GM21619 (cell line): Measurements from ENCODE around the gene ZNF628.
"Not testable (repeated sequence)": the region's sequence is repeated elsewhere in the genome, so short reads cannot be mapped to it uniquely, and the experiment has no call there.

ENCODE experiments used
- ATAC-seq: cut with Tn5 transposase; IDR thresholded peaks from one replicate; pipeline ENCODE4 v1.9.1; 2021; ENCODE audit not compliant: unreplicated experiment

ZNF628 gene

DNA sequence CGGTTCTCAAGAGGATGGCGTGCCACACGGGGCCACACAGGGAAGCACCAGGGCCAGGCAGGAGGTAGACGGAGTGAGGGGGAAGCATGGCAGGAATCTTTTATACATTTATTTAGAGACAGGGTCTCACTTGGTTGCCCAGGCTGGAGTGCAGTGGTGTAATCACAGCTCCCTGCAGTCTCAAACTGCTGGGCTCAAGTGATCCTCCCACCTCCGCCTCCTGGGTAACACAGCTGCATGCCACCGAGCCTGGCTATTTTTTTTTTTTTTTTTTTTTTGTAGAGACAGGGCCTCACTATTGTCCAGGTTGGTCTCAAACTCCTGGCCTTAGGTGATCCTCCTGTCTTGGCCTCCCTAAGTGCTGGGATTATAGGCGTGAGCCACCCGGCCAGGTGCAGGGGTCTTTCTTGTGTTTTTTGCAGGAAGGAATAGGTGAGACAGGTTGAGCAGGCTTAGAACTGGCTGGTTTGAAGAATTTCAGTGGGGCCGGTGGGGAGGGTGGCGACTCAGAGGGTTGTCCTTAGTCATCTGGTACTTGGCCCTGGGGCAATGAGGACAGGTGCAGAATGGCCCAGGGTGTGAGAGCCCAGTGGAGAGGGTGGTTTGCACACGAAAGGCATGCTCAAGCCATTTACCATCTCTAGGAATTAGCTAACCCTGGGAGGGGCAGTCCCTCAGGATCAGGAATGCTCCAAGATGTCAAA is 19.4 kb downstream of the ZNF628 start:
- no peak for ATAC-seq

DNA sequence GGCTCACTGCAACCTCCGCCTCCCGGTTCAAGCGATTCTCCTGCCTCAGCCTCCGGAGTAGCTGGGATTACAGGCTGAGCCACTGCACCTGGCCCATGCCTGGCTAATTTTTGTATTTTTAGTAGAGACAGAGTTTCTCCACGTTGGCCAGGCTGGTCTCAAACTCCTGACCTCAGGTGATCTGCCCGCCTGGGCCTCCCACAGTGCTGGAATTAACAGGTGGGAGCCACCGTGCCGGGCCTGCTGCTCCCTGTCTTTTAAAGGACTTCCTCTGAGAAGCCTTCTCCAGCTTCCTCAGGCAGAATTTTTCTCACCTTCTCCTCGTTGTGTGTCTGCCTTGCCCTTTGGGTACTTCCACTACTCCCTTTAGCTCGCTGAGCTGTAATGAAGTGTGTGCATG is 20.4 kb downstream of the ZNF628 start:
- ATAC-seq = not testable (repeated sequence)

DNA sequence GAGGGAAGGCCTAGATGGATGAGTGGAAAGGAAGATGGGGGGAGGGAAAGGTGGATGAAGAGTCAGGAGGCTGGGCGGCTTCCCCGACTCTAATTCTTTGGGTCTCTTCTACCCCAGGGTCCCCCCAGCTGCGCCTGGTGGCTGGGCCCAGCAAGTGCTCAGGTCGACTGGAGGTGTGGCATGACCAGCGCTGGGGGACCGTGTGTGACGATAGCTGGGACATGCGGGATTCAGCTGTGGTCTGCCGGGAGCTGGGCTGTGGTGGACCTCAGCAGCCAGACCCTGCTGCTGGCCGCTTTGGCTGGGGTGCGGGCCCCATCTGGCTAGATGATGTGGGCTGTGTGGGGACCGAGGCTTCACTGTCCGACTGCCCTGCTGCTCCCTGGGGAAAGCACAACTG is 21.3 kb downstream of the ZNF628 start:
- no peak for ATAC-seq

DNA sequence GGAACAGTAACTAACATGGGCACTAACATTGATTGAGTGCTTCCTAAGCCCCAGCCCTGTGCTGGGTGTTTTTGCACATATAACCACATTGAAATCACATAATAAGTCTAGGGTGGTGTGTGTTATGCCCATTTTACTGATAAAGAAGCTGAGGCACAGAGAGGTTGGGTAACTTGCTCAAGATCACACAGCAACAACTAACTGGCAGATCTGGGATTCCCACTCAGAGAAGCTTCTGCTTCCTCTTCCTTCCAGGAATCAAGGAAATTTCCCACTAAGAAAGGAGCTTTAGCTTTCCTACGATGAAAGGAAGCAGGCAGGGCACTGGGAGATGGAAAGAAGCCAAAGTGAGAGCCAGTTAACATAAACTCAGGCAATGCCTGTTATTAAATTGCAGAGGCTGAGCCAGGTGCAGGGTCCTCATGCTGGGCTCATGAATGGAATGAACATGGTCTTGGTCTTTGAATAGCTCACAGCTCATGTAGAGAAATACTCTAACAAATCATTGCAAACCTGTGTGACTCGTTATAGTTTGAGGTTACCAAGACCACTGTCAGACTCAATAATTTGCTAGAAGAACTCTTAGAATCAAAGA is 21.9 kb downstream of the ZNF628 start:
- ATAC-seq = no peak

DNA sequence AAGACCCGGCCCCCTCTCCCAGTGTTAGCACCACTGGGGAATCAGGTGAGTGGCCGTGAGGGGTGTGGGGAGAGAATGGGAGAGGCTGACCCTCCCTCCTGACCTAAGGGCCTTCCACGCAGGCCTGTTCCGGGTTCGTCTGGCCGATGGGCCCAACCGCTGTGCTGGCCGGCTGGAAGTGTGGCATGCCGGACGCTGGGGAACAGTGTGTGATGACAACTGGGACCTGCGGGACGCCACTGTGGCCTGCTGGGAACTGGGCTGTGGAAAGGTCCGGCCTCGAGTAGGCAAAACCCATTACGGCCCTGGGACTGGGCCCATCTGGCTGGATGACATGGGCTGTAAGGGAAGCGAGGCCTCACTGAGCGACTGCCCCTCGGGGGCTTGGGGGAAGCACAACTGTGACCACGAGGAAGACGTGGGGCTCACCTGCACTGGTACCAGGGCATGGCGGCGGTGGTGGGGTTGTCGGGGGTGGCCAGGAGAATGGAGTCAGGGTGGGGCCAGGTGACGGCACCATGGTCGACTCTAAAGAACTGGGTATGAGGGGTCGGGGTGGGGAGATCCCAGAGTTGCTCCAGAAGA is 24.0 kb downstream of the ZNF628 start:
- ATAC-seq = no peak

DNA sequence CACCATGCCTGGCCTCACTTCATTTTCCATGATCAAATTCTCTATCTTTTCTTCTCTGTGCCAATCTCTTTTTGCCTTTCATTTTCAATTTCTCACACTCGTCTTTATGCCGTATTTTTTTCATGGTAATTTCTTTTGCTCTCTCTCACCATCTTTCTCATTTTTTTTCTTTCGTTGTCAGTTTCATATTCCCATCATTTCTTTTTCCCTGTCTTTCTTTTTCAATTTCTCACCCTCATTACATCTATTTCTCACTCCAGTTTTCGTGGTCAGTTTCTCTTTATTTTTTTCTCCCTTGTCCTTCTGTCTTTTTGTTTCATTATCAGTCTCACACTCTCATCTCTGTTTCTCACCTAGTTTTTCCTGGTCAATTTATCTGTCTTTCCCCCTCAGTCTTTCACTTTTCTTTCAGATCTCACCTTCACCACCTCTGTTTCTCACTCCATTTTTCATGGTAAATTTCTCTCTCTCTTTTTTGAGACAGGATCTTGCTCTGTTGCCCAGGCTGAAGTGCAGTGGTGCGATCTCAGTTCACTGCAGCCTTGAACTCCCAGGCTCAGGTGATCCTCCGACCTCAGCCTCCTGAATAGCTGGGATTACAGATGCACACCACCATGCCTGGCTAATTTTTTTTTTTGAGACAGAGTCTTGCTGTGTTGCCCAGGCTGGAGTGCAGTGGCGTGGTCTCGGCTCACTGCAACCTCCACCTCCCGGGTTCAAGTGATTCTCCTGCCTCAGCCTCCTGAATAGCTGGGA is 26.0 kb downstream of the ZNF628 start:
- ATAC-seq = no peak

DNA sequence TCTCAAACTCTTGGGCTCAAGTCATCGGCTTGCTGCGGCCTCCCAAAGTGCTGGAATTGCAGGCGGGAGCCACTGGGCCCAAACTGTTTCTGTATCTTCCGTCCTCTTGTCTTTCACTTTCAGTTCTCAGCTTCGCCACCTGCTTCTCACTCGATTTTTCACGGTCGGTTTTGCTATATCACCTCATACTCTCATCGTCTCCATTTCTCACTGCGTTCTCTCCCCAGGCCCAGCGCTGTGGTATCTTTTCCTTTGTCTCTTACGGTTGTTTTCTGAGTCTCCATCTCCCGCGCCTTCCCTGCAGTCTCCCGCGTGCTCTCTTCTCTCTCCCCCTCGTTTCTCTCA is 26.7 kb downstream of the ZNF628 start:
- no peak for ATAC-seq

DNA sequence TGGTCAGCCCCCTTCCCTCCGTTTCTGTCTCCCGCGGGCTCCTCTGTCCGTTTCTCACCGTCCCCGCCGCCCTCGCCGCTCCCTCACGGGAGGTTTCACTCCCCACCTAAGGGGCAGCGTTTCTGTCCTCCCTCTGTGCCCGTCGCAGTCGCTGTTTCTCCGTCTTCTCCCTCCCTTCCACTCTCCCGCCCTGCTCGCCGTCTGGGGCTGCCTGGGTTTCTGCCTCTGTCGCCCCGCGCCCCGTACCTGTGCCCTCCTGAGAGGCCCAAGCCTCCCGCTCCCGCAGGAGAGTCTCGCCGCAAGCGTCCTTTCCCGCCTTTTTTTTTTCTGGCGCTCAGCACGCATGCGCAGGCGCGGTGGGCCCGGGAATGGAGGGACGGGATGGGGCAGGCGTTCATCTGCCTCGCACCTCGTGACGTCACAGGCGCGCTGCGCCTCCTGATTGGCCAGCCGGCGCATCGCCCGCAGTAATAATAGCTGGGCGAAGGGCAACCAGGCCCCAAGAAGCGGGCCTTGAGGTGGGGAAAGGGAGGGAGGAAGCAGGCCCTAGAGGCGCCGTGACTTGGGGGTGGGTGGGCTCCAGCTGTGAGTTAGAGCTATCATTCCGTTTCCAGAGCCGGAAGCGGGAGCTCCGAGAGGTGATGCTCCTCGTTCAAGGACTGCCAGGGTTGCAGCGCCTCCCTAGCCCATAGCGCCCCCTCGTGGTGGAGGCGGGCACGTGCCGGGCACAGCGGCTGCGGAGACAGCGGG is 27.3 kb downstream of the ZNF628 start:
- peak; percentile 86 for ATAC-seq

DNA sequence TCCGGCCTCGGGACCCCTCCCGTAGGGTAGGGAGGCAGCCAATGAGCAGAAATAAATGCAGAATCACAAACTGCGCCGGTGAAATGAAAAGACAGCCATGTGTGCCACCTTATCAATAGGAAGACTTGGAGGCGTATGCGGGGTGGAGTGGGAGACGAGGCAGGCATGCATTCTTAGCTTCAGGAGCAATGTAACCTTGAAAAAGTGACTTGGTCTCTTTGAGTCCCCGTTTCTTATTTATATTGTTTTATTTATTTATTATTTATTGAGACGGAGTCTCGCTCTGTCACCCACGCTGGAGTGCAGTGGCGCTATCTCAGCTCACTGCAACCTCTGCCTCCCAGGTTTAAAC is 27.8 kb downstream of the ZNF628 start:
- ATAC-seq = no peak

DNA sequence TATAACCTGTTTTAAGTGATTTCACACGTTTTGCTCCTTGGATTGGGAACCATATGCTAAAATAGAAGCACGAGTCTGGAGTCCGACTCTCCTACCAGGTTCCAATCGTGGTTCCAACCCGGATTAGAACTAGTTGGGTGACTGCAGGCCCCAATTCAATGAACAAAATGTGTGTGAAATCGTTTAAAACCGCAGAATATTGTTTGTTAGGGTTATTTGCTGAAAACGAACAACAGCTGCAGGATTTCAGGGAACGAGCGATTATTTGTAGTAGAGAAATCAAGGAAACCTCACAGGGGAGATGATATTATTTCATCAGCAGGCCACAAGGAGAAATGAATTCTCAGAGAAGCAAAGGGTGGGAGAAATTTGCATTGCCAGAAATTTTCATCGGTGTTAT is 28.6 kb downstream of the ZNF628 start:
- ATAC-seq = no peak

DNA sequence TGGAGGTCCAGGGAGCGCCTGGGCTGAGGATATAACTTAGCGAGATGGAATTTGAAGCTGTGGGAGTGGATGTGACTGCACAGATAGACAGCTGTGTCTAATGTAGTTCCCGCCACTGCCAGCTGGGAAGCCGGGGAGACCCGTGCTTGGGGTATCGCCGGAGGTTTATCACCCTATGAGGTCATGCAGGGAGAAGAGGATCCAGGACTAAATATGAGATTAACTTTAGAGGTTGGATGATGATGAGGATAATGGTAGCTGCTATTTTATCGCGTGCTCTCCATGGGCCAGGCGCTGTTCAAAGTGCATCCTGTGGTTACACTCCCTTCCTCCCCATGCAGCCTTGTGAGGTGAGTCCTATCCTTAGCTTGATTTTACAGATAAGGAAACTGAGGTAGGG is 31.7 kb downstream of the ZNF628 start:
- ATAC-seq = no peak

DNA sequence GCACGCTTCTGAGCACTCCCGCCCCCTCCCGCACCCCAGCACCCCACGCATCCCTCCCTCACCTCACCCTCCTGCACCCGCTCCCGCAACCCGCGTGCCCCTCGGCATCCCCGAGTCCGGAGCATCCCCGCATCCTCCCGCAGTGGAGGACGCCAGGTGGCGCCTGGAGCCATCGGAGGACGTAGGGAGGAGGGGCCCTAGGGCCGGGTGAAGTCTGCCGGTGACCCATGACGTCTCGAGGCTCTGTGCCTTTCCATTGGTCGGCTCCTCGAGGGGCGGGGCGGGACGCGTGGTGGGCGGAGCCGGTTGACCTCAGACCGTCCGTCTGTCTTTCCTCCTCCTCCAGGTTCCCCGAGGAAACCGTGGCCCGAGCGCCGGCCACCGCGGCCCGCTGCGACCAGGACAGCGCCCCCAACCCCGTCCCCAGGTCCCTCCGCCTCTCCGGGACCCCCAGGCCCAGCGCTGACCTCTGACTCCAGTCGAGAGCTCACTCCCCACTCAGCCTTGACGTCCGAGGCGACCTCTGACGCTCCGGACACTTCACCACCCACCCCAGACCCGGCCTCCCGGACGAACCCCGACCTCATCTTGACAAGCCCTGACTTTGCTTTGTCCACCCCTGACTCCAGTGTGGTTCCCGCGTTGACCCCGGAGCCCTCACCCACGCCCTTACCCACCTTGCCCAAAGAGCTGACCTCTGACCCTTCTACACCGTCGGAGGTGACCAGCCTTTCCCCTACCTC is 40.6 kb downstream of the ZNF628 start:
- ATAC-seq = peak; percentile 95

DNA sequence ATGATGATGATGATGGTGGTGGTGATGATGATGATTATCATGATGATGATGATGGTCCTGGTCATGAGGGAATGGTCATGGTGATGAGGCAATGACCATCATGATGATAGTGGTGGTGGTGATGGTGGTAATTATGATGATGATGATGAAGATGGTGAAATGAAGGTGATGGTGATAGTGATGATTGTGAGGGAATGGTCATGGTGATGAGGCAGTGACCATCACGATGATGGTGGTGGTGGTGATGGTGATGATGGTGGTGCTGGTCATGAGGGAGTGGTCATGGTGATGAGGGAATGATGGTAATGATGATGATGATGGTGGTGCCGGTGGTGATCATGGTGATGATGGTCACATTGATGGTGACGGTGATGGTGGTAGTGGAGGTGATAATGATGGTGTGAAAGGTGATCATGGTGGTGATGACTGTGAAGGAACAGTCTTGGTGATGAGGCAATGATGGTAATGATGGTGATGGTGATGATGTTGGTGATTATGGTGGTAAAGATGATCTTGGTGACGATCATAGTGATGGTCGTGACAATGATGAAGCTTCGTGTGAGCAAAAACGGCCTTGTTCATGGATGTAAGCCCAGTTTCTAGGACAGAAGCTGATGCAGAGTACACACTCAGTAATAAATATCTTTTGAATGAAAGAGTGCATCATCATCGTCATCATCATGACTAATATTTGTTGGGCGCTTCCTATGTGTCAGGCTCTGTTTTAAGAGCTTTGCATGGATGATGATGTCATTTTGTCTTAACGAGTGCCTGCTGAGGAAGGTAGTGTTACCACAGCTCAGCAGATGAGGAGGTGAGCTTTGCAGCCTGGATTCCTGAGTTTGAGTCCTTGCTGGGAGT is 43.3 kb downstream of the ZNF628 start:
- ATAC-seq = no peak

DNA sequence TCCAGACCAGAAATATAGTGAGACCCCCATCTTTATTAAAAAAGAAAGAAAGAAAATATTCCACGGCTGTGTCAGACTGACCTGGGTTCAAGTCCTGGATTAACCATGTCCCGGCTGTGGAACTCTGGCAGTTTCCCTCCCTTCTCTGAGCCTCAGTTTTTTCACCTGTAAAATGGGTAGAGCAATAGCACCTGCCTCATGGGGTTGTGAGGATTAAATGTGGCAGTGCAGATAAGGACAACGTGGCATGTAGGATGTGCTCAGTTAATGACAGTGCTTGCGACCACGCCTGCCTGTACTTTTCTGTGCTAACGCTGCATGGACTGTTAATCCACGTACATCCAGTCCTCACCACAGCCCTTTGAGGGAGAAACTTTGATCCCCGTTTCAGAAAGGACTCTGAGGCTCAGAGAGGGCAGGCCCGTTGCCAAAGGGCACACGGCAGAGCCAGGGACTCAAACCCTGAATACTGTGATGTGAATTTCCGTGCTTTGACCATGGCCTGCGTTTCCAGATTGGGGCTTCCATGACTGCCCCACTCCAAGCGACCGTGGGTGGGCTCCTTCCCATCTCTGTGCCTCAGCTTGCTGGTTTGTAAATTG is 44.4 kb downstream of the ZNF628 start:
- no peak for ATAC-seq

DNA sequence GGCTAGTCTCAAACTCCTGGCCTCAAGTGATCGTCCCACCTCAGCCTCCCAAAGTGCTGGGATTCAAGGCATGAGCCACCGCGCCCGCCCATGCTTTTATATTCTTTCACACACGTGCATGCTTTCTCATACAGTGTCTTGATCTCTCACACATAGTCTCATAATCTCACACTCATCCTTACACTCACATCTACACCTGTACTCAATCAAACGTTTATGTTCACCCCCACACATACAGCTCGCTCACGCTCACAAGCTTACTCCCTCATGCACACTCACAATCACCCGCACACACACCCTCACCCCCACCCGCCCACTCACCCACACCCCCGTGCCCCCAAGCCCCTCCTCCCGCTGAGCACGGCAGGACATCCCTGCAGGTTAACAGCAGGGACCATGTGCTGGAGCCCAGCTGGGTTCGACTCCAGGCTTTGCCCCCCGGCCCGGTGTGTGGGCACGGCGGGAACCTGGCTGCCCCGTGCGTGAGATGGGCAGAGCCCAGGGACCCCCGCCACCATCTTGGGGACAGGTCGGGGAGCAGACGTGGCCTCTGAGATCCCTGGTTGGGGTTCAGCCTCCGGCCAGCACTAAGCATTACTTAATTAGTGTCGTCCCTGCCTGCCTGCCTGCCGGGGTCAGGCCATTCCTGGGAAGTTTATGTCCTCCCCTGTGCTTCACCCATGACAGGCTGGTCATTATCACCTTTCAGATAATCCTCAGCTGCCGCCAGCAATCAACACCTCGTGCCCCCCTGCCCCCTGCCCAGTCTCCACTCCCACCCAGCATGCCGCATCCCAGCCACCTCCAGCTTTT is 49.1 kb downstream of the ZNF628 start:
- ATAC-seq = no peak

DNA sequence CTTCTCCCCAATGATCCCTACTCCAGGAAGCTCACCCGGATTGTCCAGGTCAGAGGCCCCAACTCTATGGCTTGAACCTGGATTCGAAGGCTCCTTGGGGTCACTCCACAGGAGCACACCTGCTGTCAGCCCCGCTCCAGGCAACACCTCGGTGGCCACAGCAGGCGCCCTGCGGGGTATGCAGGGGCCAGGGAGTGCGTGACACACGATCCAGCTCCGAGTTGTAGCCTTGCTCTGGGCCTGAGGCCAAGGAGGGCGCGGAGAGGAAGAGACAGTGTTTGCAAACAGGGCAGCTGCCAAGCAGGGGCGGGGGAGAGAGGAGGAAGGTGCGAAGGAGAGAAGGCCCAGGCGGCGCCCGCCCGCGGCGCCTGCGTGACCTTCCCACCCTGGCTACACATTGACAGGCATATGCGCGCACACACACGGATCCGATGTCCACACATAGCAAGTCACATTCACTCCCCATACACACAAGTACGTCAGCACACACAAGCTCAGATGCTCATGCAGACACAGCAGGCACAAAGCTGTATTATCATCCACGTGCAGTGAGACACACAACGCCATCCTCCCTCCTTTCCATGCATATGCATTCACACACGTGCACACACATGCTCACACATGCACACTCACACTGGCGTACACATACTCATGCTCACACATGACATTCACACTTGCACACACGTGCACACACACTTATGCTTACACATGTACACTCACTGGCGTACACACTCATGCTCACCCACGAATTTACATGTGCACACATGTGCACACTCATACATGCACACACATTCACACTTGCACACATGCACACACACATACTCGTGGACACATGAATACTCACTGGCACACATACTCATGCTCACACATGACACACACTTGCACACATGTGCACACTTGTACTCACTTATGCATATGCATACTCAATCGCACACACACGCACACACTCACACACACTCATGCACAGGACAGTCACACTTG is 50.1 kb downstream of the ZNF628 start:
- no peak for ATAC-seq
